Measurements from ENCODE around the gene SLC6A12.

Gene SLC6A12

GRCh38 chr12:256225-256624 lies 42.3 kb upstream of the SLC6A12 start:
- no peak for DNase-seq (ENCODE audit: low read depth)
- no peak overlapping the region for H3K4me3 ChIP-seq (ENCODE audit: control insufficient read depth, low read depth, low read length)
- no peak for TF ChIP-seq CTCF (IDR thresholded peaks at IDR 0.05; ENCODE audit: control insufficient read depth, insufficient read depth, low read depth, low read length, missing control alignments)

- DNase-seq (ENCODE audit: low read depth), result no peak
- H3K4me3 ChIP-seq (ENCODE audit: control insufficient read depth, low read depth, low read length), result no peak overlapping the region
- no peak for TF ChIP-seq CTCF (IDR thresholded peaks at IDR 0.05; ENCODE audit: control insufficient read depth, insufficient read depth, low read depth, low read length, missing control alignments)
These were observed 41.0 kb upstream of the SLC6A12 start for GRCh38 chr12:254912-255311.

GRCh38 chr12:254039-254438 lies 40.1 kb upstream of the SLC6A12 start:
- no peak overlapping the region for H3K4me3 ChIP-seq (ENCODE audit: control insufficient read depth, low read depth, low read length)
- no peak for TF ChIP-seq CTCF (IDR thresholded peaks at IDR 0.05; ENCODE audit: control insufficient read depth, insufficient read depth, low read depth, low read length, missing control alignments)
- no peak for DNase-seq (ENCODE audit: low read depth)

- no peak for DNase-seq (ENCODE audit: low read depth)
- no peak overlapping the region for H3K4me3 ChIP-seq (ENCODE audit: control insufficient read depth, low read depth, low read length)
- TF ChIP-seq CTCF (IDR thresholded peaks at IDR 0.05; ENCODE audit: control insufficient read depth, insufficient read depth, low read depth, low read length, missing control alignments), result no peak
These were observed 39.3 kb upstream of the SLC6A12 start for GRCh38 chr12:253116-253831.

- no peak for TF ChIP-seq CTCF (IDR thresholded peaks at IDR 0.05; ENCODE audit: control insufficient read depth, insufficient read depth, low read depth, low read length, missing control alignments)
- H3K4me3 ChIP-seq (ENCODE audit: control insufficient read depth, low read depth, low read length), result no peak overlapping the region
- DNase-seq (ENCODE audit: low read depth), result no peak
These were observed 38.7 kb upstream of the SLC6A12 start for GRCh38 chr12:252636-253035.

- DNase-seq (ENCODE audit: low read depth), result no peak
- TF ChIP-seq CTCF (IDR thresholded peaks at IDR 0.05; ENCODE audit: control insufficient read depth, insufficient read depth, low read depth, low read length, missing control alignments), result no peak
- H3K4me3 ChIP-seq (ENCODE audit: control insufficient read depth, low read depth, low read length), result no peak overlapping the region
These were observed 33.3 kb upstream of the SLC6A12 start for GRCh38 chr12:247271-247670.

Data from AG09309 (cell line).